H1 (cell line): ENCODE results near the gene KLF6.

Experiments used
- BRCA1 ChIP-seq: IDR thresholded peaks from 2 replicates; pipeline ENCODE4 v1.6.1; 2012; ENCODE audit warnings: low read depth, low read length, improper control_type of control experiment
- CEBPB ChIP-seq: IDR thresholded peaks from 2 replicates; pipeline ENCODE4 v1.6.1; 2012; ENCODE audit warnings: low read depth, low read length
- CHD2 ChIP-seq: IDR thresholded peaks from 2 replicates; pipeline ENCODE4 v1.6.1; 2012; ENCODE audit warnings: low read length, improper control_type of control experiment
- CTCF ChIP-seq, 3 experiments: IDR thresholded peaks; 1 replicate in 2 of 3; 2 replicates in 1 of 3; pipeline versions ENCODE4 v1.5.1 to v1.6.1; 2011; ENCODE audit warnings: low read length in 3 of 3, mild to moderate bottlenecking in 3 of 3, inconsistent platforms in 2 of 3, low read depth in 1 of 3, moderate library complexity in 1 of 3; ENCODE audit not compliant: insufficient read depth in 1 of 3; ENCODE audit errors: control extremely low read depth in 1 of 3
- EP300 ChIP-seq, 2 experiments: IDR thresholded peaks; 1 replicate in 1 of 2; 2 replicates in 1 of 2; pipeline ENCODE4 v1.6.1; 2011 to 2012; ENCODE audit warnings: low read depth in 2 of 2, low read length in 2 of 2, mild to moderate bottlenecking in 2 of 2, borderline replicate concordance in 1 of 2, inconsistent platforms in 1 of 2, moderate library complexity in 1 of 2
- EZH2 ChIP-seq: fragments of 200-600 bp; sonication (generic); IDR thresholded peaks from 2 replicates; pipeline ENCODE4 v1.7.1; 2012; ENCODE audit warnings: low read depth, mild to moderate bottlenecking, moderate library complexity, low read length, inconsistent platforms; ENCODE audit not compliant: severe bottlenecking
- MAX ChIP-seq: IDR thresholded peaks from 2 replicates; pipeline ENCODE4 v1.6.1; 2012; ENCODE audit warnings: inconsistent platforms
- PHF8 ChIP-seq: fragments of 200-600 bp; sonication (generic); conservative IDR thresholded peaks from 2 replicates; pipeline ENCODE4 v1.7.1; 2012; ENCODE audit warnings: low read depth, mild to moderate bottlenecking, inconsistent platforms, low read length, moderate library complexity
- POLR2A ChIP-seq, 2 experiments: IDR thresholded peaks; 1 replicate in 1 of 2; 2 replicates in 1 of 2; pipeline ENCODE4 v1.6.1; 2011; ENCODE audit warnings: low read depth in 2 of 2, low read length in 2 of 2, mild to moderate bottlenecking in 2 of 2; ENCODE audit errors: control extremely low read depth in 1 of 2
- RAD21 ChIP-seq, 2 experiments: IDR thresholded peaks in 1 of 2; conservative IDR thresholded peaks in 1 of 2; 2 replicates each; pipeline ENCODE4 v1.6.1; 2011; ENCODE audit warnings: low read depth in 2 of 2, low read length in 2 of 2, improper control_type of control experiment in 1 of 2, inconsistent platforms in 1 of 2, mild to moderate bottlenecking in 1 of 2, moderate library complexity in 1 of 2
- RFX5 ChIP-seq: IDR thresholded peaks from 2 replicates; pipeline ENCODE4 v1.6.1; 2011; ENCODE audit warnings: low read depth, low read length, improper control_type of control experiment, borderline replicate concordance
- RNF2 ChIP-seq: fragments of 200-900, 300-1000 bp; sonication (generic); IDR thresholded peaks from 2 replicates; pipeline ENCODE4 v1.7.1; 2016; ENCODE audit warnings: borderline replicate concordance, low read depth, mild to moderate bottlenecking, antibody characterized with exemption, low read length; ENCODE audit not compliant: poor library complexity, severe bottlenecking; ENCODE audit errors: missing control alignments
- SP1 ChIP-seq: IDR thresholded peaks from 2 replicates; pipeline ENCODE4 v1.6.1; 2011; ENCODE audit warnings: low read depth, low read length

GRCh38 chr10:3800586-3800985 is 15.6 kb upstream of the KLF6 start:
- TF ChIP-seq EZH2 (no peak), PHF8 (no peak), CTCF (IDR thresholded peaks at IDR 0.05; ENCODE audit: control extremely low read depth in 1 of 3, insufficient read depth in 1 of 3, low read depth in 1 of 3, low read length in 3 of 3) (no peak), SP1 (no peak), RAD21 (IDR thresholded peaks at IDR 0.05 in 1 of 2, conservative IDR thresholded peaks at IDR 0.05 in 1 of 2; ENCODE audit: low read depth in 2 of 2, low read length in 2 of 2) (no peak), RNF2 (no peak), POLR2A (IDR thresholded peaks at IDR 0.05; ENCODE audit: control extremely low read depth in 1 of 2, low read depth in 2 of 2, low read length in 2 of 2) (no peak), MAX (no peak), CHD2 (no peak), RFX5 (no peak), CEBPB (no peak), BRCA1 (no peak), EP300 (IDR thresholded peaks at IDR 0.05; ENCODE audit: borderline replicate concordance in 1 of 2, low read depth in 2 of 2, low read length in 2 of 2) (no peak)
